ENCODE data around the gene CELSR1.

The CELSR1 gene

GRCh38 chr22:46553189-46553588, 15.8 kb upstream of the CELSR1 start:
- DNase-seq (ENCODE audit: low read depth) = no peak

- DNase-seq (ENCODE audit: low read depth) = no peak
Measured at GRCh38 chr22:46551996-46552395, 14.6 kb upstream of the CELSR1 start.

- DNase-seq (ENCODE audit: low read depth) = no peak
Measured at GRCh38 chr22:46551321-46551720, 13.9 kb upstream of the CELSR1 start.

GRCh38 chr22:46549971-46550641, 12.7 kb upstream of the CELSR1 start:
- DNase-seq (ENCODE audit: low read depth) = no peak

- no peak for DNase-seq (ENCODE audit: low read depth)
Measured at GRCh38 chr22:46549563-46549840, 12.1 kb upstream of the CELSR1 start.

- DNase-seq (ENCODE audit: low read depth) = peak; percentile 41
Measured at GRCh38 chr22:46547883-46548244, 10.4 kb upstream of the CELSR1 start.

GRCh38 chr22:46547179-46547882, 9.9 kb upstream of the CELSR1 start:
- peak; percentile 35 for DNase-seq (ENCODE audit: low read depth)

GRCh38 chr22:46546466-46547178, 9.2 kb upstream of the CELSR1 start:
- DNase-seq (ENCODE audit: low read depth) = no peak

GRCh38 chr22:46545086-46545792, 7.8 kb upstream of the CELSR1 start:
- no peak for DNase-seq (ENCODE audit: low read depth)

- DNase-seq (ENCODE audit: low read depth) = no peak
Measured at GRCh38 chr22:46542011-46542985, 4.9 kb upstream of the CELSR1 start.

GRCh38 chr22:46541536-46541935, 4.1 kb upstream of the CELSR1 start:
- no peak for DNase-seq (ENCODE audit: low read depth)

- no peak for DNase-seq (ENCODE audit: low read depth)
Measured at GRCh38 chr22:46540874-46541273, 3.5 kb upstream of the CELSR1 start.

- DNase-seq (ENCODE audit: low read depth) = no peak
Measured at GRCh38 chr22:46539169-46539568, 1.7 kb upstream of the CELSR1 start.

- no peak for DNase-seq (ENCODE audit: low read depth)
Measured at GRCh38 chr22:46538814-46539160, 1.4 kb upstream of the CELSR1 start.

GRCh38 chr22:46537946-46538813, 760 bp upstream of the CELSR1 start:
- DNase-seq (ENCODE audit: low read depth) = no peak

GRCh38 chr22:46536537-46537224, 739 bp downstream of the CELSR1 start:
- no peak for DNase-seq (ENCODE audit: low read depth)

GRCh38 chr22:46535876-46536536, 1.4 kb downstream of the CELSR1 start:
- DNase-seq (ENCODE audit: low read depth) = no peak

GRCh38 chr22:46534901-46535630, 2.4 kb downstream of the CELSR1 start:
- DNase-seq (ENCODE audit: low read depth) = no peak
